SH-SY5Y (cell line): ENCODE measurements around the gene WIPF1.

Experiments used
- GATA2 ChIP-seq: IDR thresholded peaks from 2 replicates; pipeline ENCODE4 v1.6.1; 2011; ENCODE audit warnings: mild to moderate bottlenecking, low read depth, low read length
- GATA3 ChIP-seq: IDR thresholded peaks from 2 replicates; pipeline ENCODE4 v1.6.1; 2011; ENCODE audit warnings: low read depth, mild to moderate bottlenecking, low read length, moderate library complexity

GRCh38 chr2:174522553-174522952 lies 75.1 kb downstream of the WIPF1 start:
- TF ChIP-seq GATA3 (no peak), GATA2 (no peak)
